HCEC 1CT (cell line): ENCODE data around the gene MFAP4.

Experiments
- DNase-seq: peaks from one replicate; pipeline ENCODE4 v3.0.0-alpha.2; 2017

MFAP4 gene

DNA sequence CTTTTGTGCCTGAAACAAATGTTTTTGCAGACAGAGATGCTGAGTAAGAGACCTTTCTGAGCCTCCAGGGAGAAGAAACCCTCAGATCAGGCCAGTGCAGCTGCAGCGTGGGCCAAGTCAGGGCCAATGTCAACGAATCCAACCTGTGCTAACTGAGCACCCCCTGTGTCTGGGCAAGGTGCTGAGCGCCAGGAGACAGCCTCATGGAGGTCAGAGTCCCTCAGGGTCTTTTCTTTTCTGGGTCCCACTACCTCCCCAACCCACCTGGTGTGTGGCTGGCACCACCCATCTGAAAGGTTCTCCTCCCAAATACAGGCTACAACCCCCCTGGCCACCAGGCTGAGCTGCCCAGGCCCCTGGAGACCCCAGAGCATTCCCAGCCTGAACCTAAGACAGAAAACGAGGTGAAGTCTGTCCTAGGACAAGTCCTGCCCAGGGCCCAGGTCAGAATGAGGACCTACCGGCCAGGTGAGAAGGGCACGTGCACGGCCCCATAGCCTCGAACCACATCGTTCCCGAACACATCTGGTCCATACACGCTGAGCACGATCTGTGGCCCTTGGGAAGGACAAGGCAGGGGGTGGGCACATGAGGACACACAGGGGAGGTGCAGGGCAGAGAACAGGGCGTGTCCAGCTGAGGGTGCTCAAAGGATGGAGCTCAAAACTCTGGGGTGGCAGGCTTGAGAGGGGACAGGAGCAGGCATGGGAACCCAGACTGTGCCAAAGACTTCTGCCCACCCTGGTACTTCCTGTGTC lies 39.5 kb downstream of the MFAP4 start:
- DNase-seq = no peak

DNA sequence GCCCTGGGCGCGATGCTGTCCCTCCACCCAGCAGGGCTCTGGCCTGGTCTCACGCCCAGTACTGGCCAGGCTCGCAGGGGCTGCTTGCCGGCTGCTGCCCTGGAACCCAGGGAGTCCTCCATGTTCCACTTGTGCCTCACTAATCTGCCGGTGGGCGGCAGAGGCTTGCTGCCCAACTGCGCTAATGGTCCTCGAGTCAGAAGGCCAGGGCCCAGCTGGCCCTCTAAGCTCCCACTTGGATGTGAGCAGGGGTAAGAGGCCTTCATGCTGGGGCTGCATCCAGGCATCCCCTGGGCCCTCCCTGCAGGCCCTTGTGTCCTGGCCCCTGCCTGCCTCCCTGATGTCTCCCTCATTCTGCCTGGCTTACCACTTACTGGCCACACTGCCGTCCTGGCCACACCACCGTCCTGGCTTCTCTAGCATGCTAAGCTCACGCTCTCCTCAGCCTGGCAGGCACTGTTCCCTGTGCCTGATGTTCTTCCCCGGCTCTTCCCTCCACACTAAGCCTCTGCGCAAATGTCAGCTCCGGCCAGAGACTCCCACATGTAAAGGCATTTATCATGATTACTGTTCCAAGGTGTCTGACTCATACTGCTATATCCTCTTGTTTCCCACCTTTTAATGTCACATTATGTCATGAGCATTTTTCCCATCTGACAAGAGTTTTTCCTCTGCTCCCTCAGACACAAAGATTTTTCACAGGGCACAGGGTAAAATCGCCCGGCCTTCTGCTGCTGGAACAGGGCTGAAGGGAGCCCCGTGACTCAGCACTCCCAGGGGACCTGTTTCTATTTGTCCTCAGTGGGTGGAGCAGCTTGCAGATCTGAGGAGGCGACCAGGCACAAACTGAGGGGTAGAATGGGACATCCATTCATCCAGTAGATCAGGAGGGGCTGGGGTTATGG lies 40.4 kb downstream of the MFAP4 start:
- peak; percentile 68 for DNase-seq

GRCh38 chr17:19345486-19346350 lies 41.3 kb downstream of the MFAP4 start:
- no peak for DNase-seq

DNA sequence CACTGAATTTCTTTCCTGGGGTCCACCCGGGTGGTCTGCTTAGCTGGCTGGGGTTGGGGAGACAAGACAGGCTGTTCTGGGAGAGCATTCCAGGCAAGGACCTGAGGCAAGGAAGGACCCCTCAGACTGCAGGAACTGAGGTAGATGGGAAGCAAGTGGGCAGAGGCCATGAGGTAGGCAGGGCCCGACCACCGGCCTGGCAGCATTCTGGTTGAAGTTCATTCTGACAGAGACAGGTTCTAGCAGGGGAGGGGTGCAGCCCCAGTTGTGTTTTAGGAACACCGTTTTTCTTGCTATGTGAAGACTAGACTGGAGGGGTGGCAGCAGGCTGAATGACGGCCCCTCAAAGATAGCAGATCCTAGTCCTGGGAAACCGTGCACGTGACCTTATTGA lies 41.9 kb downstream of the MFAP4 start:
- no peak for DNase-seq

GRCh38 chr17:19344311-19345066 lies 42.5 kb downstream of the MFAP4 start:
- no peak for DNase-seq

GRCh38 chr17:19343671-19344151 lies 43.3 kb downstream of the MFAP4 start:
- no peak for DNase-seq

DNA sequence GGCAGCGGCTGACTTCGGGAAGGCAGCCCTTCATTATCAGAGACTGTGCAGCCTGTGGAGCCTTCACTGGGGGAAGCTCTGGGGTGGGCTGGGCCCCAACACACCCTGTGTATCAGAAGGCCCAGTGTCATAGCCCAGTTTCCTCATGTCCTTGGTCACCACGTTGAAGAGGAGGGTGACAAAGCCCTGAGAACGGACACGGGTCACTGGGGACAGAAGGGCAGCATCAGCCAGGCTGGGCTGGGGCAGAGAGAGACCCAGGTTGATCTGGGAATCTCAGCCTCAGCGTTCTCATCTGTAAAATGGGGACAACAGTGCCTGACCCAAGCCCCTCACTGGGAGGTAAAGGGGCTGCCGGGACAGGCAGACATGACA lies 43.7 kb downstream of the MFAP4 start:
- DNase-seq = no peak

DNA sequence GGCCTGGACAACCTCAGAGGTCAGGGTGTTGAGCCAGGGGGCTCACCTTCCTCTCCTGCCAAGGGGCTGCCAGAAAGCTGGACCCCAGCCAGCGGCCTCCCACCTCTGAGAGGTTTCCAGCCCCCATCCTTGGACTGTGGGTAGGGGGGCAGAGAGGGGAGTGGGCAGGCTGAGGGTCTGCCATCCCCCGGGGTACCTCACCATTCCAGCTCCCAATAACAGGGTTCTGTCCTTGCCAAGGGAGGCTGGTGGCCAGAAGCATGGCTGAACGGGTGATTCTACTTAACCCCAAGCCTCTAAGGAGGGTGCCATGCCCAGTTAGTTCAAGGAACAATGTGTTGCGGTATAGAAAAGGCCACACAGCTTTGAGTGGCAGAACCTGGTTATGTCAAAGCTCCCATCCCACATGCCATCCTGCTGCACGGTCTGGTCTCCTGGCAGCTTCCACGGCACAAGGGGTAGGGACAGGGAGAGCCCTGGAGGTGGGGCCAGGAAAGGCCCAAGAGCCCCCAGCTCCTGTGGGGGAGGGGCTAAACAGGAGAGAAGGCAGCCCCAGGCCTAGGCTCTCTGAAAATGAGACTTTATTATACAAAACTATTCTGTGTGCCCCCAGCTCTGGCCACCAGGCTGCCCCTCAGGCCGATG lies 44.3 kb downstream of the MFAP4 start:
- no peak for DNase-seq

GRCh38 chr17:19341641-19342610 lies 45.1 kb downstream of the MFAP4 start:
- no peak for DNase-seq

- DNase-seq = no peak
Observed at GRCh38 chr17:19341211-19341631, 45.8 kb downstream of the MFAP4 start.

- no peak for DNase-seq
Observed at GRCh38 chr17:19339341-19339815, 47.6 kb downstream of the MFAP4 start.

GRCh38 chr17:19338031-19338990 lies 48.7 kb downstream of the MFAP4 start:
- peak; percentile 39 for DNase-seq

DNA sequence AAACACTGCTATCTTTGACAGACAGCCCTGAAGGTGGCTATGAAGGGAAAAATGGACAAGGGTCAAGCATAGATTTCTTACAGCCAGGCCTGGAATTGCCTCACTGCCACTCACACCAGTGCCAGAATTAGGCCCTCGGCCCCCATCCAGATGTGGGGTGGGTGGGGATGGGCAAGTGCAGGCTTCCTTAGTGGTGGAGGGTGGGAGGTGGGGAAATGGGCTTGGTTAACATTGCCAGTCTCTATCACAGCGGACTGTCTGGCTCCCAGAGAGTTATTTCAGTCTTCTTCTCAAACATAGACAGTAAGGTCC lies 49.3 kb downstream of the MFAP4 start:
- DNase-seq = no peak

GRCh38 chr17:19336938-19337711 lies 49.9 kb downstream of the MFAP4 start:
- no peak for DNase-seq

- no peak for DNase-seq
Observed at GRCh38 chr17:19335951-19336631, 50.9 kb downstream of the MFAP4 start.

- DNase-seq = no peak
Observed at GRCh38 chr17:19334331-19334730, 52.7 kb downstream of the MFAP4 start.

DNA sequence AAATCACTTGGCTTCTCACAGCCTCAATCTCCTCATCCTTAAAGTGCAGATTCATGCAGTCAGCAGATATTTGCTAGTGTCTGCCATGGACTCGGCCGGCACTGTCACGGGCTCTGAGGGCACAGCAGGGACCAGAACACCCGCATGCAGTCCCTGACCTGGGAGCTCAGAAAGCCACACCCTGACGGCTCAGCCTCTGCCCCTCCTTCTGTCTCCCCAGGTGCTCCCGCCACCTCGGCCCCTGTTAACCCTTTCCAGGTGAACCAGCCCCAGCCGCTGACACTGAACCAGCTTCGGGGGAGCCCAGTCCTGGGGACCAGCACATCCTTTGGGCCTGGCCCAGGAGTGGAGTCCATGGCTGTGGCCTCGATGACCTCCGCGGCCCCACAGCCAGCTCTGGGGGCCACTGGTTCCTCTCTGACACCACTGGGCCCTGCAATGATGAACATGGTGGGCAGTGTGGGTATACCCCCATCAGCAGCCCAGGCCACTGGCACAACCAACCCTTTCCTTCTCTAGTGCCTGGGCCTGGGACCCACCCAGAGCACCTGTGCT lies 53.2 kb downstream of the MFAP4 start:
- DNase-seq = no peak
